Stomach (tissue), 4 donors: ENCODE results near the gene CBX1.

Experiments
- EP300 ChIP-seq: sonication (generic); formaldehyde crosslinking; IDR thresholded peaks from one replicate; pipeline ENCODE4 v1.6.1; 2017; ENCODE audit warnings: antibody characterized with exemption
- POLR2A ChIP-seq, 4 donors: fragments of 450-650 bp; IDR thresholded peaks; one replicate each; pipeline ENCODE4 v1.6.1; 2016; ENCODE audit warnings: antibody characterized with exemption in 4 of 4, control low read depth in 2 of 4, mild to moderate bottlenecking in 1 of 4, moderate library complexity in 1 of 4
- POLR2AphosphoS5 ChIP-seq, 3 donors: sonication (generic); formaldehyde crosslinking; IDR thresholded peaks; one replicate each; pipeline ENCODE4 v1.6.1; 2016; ENCODE audit warnings: antibody characterized with exemption in 3 of 3
- TF ChIP-seq, protein P1 (sequence below), 7 experiments: fragments of 450-650 bp in 4 of 7; fragments of 200-600 bp in 3 of 7; sonication (generic) in 3 of 7; IDR thresholded peaks; one replicate each; pipeline ENCODE4 v1.5.1; 2016 to 2019; ENCODE audit warnings: antibody characterized with exemption in 7 of 7, control low read depth in 2 of 7, mild to moderate bottlenecking in 1 of 7

DNA sequence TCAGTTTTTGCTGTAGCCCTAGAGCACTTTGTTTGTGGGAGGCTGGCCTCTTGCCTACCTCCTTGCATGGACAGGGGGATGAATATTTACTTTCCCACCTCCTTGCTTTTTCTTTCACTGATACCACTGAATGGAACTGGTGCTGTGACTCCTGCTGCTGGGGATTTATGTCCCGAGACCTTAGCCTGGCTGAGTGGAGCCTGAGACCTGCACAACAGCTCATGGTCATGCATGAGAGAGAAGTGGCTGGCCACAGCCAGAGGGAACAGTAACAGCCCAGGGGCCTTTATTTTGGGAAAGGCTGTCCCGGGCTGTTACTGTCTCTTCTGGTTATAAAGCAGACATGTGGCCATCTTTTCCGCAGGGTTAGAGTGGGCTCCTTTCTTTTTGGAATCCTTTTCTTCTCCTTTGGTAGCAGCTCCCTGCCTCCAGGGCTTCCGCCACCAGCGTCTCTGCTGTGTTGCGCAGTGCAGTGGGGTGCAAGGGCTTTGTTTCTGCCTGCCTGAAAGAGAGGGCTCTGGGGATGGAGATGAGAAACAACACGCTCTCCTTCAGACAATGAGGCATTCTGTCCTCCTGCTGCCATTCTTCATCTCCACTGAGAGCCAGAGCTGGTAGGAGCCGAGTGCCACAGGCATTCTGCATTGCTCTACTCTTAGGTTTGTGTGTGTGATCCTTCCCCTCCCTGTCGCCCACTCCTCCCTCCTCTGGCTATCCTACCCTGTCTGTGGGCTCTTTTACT, 20.8 kb upstream of the CBX1 start:
- TF ChIP-seq POLR2A (IDR thresholded peaks at IDR 0.05) = no peak
- TF ChIP-seq, protein P1, sequence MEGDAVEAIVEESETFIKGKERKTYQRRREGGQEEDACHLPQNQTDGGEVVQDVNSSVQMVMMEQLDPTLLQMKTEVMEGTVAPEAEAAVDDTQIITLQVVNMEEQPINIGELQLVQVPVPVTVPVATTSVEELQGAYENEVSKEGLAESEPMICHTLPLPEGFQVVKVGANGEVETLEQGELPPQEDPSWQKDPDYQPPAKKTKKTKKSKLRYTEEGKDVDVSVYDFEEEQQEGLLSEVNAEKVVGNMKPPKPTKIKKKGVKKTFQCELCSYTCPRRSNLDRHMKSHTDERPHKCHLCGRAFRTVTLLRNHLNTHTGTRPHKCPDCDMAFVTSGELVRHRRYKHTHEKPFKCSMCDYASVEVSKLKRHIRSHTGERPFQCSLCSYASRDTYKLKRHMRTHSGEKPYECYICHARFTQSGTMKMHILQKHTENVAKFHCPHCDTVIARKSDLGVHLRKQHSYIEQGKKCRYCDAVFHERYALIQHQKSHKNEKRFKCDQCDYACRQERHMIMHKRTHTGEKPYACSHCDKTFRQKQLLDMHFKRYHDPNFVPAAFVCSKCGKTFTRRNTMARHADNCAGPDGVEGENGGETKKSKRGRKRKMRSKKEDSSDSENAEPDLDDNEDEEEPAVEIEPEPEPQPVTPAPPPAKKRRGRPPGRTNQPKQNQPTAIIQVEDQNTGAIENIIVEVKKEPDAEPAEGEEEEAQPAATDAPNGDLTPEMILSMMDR (IDR thresholded peaks at IDR 0.05) = no peak
- TF ChIP-seq POLR2AphosphoS5 (IDR thresholded peaks at IDR 0.05) = no peak
- TF ChIP-seq EP300 = no peak
